GM21447 (cell line): Measurements from ENCODE around the gene RUNX3.
A peak's percentile ranks its signal among the peaks of the same experiment; 100 is the strongest.
"Not testable (repeated sequence)": the region's sequence is repeated elsewhere in the genome, so short reads cannot be mapped to it uniquely, and the experiment has no call there.

Experiments
- ATAC-seq: cut with Tn5 transposase; IDR thresholded peaks from one replicate; pipeline ENCODE4 v1.9.1; 2021; ENCODE audit not compliant: unreplicated experiment

RUNX3 gene

DNA sequence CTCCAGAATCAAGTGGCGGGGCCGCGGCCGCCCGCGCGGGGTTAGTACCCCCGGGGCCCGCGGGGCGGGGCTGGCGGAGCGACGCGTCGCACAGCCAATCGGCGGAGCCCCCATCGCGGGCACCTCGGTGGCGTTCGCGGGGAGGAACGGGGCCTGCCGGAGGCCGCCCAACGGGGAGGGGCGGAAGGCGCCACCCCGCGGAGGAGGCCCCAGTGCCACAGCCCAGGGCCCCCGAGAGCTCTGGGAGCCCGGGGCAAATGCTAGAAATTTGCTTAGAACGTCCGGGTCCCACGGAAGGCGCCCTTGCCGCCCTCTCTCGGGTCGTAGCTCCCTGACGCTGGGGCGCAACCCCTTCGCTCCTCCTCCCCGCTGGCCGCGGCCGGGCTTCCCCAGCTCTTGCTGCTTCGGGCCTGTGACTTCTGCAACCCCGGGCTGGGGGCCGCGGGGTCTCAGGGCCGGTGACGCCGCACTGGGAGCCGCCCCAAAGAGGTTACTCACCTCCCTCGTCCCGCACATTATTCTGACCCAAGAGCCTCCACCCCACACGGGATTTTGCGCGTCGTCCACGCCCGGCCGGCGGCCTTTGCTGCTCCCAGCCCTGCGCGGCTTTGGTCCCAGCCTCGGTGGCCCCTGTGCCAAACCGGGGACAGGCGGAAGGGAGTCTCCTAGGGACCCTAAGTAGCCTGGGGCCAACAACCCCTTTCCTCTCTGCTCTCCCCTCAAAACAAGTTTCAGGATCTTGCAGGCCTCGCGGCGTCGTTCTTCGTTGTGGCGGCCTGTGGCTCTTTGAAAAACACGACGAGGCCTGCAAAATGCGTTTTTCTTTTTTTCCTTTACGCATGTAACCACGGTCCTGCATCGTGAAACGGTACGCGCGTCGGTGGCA, at the start of gene RUNX3:
TSS of gene RUNX3 (minus strand) at position 17 of the 886 bp plus-strand sequence. CDS start 408 bp downstream, outside the sequence.
- ATAC-seq: peak; percentile 65

DNA sequence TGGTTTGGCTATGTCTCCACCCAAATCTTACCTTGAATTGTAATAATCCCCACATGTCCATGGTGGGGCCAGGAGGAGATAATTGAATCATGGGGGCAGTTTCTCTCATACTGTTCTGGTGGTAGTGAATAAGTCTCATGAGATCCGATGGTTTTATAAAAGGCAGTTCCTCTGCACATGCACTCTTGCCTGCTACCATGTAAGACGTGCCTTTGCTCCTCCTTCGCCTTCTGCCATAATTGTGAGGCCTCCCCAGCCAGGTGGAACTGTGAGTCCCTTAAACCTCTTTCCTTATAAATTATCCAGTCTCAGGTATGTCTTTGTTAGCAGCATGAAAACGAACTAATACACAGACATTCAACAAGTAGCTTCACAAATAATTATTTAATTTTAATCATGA, 49.2 kb upstream of the RUNX3 start:
- ATAC-seq: not testable (repeated sequence)

DNA sequence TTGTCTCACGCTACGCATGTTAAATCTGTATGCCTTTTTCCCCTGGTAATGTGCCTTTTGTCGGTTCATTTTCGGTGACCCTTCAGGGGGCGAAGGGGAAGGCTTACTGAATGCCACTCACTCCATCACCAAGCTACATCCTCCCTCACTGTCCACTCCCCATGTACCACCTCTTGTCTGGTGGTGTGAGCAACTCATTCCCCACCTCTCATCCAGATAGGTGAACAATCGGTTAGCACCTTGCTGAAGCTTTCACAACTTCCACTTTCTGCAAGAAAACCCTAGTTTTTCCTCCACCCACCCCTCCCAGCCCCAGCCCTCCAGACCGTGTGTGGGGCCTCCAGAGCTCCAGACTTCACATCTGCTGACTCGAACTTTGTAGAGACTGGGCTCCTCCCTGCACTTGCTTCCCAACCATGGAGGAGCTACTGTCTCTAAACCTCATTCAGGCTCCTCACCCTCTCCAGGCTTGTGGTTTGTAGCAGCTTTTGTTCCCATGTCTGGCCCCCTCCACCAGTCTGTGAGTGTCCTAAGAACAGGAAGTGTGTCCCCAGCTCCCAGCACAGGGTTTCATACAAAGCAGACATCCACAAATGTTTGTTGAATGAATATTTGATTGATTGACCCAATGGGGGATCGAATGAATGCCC, 48.4 kb upstream of the RUNX3 start:
- ATAC-seq: no peak

DNA sequence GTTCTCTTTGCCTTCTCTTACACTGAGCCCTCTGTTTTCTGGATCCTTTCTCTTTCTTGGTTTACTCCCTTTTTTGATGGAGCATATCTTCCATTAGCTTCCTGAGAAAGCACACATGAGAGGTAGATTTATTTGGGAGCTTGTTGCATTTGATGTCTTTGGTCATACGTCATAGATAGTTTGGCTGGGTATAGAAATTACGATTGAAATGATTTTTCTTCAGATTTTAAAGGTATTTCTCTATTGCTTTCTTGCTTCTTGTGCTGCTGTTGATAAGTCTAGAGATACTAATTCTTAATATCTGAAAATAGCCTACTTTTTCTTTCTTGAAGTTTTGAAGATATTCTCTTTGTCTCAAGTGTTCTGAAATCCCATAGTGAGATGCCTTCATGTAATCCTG, 45.3 kb upstream of the RUNX3 start:
- ATAC-seq: no peak

DNA sequence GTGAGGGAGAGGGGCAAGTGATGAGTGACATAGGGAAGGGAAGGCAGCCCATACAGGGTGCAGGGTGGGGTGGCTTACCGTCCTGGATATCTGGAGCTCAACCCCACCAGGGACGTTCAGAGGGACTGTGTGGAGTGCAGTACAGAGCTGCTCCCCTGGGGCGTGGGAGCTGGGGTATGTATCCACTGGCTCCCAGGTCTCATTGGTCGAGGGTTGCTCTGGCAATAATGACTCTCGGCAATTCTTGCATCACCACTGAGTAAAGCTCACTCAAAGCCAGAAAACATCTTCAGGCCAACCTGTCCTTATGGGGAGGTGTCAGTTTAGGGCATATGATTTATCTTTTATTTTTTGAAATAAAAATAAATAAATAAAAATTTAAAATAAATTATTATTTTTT, 43.2 kb upstream of the RUNX3 start:
- ATAC-seq: no peak

DNA sequence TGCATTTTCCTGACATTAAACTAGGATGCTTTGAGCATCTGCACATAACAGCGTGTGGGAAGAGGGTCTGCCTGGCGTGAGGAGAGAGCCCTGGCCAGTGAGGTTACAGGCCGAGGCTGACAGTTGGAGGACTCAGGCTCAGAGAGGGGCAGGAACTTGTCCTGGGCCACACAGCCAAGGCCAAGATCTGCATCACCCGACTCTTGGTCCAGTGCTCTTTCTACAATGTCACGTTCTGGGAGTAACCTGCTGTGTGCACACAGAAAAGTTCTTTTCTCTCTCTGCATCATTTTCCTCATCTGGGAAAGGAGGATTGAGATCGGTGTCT, 42.8 kb upstream of the RUNX3 start:
- no peak for ATAC-seq

DNA sequence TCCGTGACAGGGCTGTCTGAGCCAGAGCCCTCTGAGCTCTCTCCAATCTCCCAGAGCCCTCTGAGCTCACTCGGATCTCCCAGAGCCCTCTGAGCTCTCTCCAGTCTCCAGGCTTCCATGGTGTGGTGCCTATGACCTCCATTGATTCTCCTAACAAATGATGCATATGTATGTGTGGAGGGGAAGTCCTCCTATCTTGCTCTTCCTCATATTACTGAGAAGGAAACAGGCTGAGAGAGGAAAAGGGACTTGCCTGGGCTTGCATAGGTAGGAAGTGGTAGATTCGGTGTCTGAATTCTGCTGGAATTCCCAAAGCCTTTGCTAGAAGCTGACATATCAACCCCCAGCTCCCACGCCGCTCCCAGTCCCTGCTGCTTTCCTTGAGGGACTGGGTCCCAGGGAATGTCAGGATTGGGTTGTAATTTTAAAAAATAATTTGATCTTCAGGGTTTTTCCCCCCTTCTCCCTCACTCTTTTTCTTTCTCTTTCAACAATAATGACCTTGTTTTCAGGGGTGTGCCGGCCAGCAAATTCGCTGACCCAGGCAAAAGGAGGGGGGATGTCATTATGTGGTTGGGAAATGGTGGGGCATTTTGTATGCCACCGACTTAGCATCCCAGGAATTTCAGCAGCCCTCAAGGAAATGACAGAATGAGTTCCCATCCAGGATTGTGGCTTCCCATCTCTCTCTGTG, 42.3 kb upstream of the RUNX3 start:
- ATAC-seq: no peak

DNA sequence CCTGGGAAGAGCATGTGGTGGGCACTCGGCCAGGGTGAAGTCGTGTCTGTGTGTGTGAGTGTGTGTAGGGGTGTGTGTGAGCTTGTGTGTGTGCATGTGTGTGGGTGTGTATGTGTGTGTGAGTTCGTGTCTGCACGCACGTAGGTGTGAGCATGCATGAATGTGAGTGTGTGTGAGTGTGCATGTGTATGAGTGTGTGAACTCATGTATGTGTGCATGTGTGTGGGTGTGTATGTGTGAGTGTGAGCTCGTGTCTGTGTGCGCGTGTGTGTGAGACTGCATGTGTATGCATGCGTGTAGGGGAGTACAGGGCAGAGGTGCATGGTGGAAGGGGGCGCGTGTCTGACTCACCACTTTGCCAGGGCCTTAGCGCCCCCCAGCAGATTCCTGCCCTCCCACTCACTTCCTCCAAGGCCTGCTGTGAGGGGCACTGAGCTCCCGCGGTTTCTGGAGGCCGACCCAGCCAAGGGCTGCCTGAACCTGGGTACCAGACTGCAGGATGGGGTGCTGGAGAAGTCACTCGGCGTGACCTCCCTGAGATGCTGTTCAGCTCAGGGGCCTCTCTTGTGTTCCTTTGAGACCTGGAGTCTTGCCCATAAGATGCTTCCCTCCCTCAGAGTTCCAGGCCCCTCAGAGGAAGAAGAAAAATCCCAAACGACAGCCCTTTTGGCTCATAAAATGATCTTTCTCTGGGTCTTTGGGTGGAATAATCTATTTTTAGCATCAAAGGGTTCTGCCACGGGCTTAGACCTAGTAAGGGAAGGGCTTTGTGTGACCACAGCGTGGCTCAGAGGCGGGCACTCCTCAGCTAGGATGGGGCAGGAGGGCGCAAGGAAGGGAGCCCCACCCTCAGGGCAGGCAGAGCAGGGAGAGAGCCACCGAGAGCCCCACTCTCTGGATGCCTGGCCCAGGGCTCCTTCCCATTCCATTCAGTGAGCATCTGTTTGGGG, 41.1 kb upstream of the RUNX3 start:
- no peak for ATAC-seq

DNA sequence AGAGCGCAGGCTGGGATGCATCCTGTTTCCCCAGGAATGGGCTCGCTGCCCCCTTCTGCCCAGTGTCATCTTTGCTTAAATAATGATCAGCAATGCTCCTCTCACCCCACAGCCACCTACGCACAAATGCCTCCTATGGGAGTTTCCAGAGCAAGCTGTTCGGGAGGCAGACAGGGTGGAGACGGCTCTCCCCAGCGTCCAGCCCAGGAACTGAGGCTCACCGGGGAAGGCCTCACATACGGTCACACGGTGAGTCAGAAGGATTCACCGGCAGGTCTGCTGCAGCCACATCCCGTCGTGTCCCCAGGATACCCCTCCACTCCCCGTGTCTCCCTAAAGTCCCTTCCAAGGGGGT, 40.3 kb upstream of the RUNX3 start:
- ATAC-seq: no peak

DNA sequence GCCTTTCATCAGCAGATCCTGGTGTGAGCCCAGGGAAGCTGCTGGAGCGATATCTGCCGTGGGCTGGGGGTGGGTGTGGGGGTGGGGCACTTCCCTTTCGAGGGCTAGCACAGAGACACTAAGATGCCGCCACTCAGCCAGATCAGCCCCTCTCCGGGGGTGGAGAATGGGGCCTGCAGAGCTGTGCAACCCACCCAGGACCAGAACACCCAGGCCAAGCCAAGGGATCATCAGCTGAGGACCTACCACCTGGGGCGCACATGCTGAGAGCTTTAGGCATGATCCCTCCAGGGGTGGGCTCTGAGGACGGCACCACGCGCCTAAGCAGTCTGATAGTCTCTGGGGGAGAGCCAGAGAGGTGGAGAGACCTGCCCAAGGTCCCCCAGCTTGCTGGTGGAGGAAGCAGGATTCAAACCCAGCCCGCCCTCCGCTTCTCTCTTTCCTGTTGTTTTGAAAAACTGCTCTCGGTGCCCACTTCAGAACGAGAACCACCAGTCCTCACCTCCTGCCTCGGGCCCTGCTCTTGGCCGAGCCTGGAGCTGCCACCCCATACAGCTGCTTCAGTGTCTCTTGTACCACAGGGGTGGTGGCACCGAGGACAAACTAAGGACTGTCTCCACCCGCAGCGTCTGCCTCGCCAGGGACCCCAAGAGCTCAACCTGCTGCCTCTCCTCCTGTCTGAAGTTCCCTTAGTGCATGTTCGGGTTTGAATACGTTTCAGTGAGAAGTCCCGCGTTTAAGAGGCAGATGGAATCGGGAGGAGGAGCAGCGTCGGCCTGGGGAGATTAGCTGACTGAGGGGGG, 39.7 kb upstream of the RUNX3 start:
- no peak for ATAC-seq

DNA sequence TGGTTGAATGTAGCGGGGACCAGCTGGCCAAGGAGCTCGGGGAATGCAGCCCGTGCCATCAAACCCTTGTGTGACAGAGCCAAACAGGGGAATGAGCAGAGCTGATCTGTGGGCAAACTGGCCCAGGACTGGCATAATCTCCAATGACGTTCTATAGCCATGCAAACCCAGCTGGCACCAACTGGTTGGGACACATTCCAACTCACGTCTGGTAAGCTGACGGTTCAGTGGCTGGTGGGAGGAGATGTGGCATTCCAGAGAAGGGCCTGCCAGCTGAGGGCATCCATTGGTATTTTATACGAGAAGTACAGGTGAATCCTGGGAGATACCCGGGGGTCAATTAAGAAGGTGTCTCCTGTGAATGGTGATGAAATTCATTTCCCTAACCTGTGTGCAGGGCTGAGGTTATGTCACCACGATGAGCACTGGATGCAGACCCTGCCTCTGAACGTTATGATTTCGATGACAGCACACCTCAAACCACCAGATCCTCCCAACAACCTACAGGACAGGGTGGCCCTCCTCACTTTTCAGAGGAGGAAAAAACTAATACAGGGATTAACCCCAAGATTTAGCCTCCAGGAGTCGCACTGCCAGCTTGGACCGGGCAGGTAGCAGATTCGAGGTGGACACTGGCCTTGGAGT, 39.0 kb upstream of the RUNX3 start:
- no peak for ATAC-seq

DNA sequence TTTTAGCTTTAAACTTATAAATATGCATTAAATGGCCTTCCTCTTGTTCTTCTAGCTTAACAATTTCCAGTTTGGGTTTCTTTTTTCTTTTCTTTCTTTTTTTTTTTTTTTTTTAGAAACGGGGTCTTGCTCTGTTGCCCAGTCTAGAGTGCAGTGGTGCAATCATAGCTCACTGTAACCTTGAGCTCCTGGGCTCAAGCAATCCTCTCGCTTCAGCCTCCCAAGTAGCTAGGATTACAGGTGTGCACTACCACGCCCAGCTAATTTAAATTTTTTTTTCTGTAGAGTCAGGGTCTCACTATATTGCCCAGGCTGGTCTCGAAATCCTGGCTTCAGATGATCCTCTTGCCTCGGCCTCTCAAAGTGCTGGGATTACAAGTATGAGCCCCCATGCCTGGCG, 37.9 kb upstream of the RUNX3 start:
- ATAC-seq: no peak

DNA sequence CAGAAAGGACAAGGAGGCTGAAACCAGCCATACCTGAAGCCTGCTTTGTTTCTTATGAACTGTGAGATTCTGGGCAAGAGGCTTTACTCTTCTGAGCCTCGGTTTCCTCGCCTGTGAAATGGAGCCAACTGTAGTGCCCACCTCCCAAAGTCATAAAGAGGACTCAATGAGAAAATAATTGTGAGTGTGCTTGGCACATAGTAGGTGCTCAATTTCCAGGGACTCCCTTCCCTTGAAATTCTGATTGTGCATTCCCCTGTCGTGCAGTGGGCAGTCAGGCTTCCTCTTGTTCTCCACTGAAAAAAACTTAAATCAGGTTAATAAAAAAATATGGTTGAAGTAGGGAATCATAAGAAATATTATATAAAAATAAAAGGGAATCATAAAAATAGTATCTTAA, 37.5 kb upstream of the RUNX3 start:
- ATAC-seq: no peak

DNA sequence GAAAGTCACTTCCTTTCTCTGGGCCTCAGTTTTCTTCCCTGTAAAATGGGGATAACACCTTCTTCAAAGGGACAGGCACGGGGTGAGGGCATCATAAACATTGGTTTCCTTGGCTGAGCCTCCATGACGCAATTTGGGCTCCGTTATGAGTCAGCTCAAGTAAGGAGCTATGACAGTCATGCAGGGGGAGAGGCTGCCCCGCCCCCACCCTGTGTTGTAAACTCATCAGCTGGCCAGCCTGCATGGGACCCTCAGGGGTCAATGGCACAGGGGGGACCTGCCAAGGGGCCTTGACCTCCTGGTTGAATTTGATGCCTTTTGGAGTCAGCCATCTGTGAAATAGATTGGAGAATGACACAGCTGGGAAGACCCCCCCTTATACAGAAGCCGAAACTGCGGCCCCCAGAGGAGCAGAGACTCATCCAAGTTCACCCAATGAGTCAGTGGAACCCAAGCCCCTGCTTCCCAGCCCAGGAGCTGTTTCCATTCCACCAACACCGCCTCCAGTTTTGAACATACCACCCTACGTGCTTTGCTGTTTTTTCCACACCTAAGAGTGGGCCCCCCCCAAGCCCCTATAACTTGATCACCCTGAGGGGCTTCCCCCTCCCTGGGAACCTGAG, 36.8 kb upstream of the RUNX3 start:
- ATAC-seq: peak; percentile 33

DNA sequence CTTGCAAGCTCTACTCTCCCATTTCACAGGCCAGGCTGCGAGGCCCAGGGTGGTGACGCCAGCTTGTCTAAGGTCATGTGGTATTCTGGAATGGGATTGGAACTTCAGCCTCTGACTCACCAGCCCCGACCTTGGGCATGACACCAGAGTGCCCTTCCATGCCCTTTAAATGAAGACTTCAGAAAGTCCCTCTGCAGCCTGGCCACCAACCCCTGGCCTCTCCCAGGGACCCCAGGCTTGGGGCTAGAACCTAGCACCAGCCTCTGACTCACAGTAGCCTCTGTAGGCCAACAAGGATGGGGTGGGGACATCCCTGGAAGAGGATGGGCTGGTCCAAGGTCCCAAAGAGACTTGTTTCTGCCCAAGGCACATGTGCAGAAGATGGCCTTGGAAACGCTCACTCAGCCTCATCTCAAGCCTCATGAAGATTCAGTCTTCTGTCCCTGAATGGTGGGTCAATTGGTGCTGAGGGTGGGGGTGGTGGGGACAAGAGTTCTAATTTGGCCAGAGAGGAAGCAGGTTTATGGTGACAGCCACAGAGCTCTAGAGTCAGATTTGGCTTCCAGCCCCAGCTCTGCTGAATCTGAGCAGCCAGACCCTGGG, 36.1 kb upstream of the RUNX3 start:
- ATAC-seq: no peak

DNA sequence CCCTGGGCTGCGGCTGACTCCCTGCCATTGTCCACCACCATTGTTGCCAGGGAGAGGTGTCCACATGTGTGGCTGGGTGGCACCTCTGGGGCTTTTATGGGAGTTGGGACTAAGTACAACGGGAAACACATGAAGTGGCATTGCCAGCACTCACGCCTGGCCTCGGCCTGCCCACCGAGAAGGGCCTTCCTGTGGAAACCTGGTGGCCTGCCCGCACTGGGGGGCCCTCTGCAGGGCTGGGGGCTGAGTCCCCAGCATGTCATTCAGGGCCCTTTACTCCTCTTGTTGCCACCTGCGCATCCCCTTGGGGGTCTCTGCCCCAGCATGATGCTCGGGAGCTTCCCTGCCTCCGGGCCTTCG, 35.5 kb upstream of the RUNX3 start:
- ATAC-seq: no peak

DNA sequence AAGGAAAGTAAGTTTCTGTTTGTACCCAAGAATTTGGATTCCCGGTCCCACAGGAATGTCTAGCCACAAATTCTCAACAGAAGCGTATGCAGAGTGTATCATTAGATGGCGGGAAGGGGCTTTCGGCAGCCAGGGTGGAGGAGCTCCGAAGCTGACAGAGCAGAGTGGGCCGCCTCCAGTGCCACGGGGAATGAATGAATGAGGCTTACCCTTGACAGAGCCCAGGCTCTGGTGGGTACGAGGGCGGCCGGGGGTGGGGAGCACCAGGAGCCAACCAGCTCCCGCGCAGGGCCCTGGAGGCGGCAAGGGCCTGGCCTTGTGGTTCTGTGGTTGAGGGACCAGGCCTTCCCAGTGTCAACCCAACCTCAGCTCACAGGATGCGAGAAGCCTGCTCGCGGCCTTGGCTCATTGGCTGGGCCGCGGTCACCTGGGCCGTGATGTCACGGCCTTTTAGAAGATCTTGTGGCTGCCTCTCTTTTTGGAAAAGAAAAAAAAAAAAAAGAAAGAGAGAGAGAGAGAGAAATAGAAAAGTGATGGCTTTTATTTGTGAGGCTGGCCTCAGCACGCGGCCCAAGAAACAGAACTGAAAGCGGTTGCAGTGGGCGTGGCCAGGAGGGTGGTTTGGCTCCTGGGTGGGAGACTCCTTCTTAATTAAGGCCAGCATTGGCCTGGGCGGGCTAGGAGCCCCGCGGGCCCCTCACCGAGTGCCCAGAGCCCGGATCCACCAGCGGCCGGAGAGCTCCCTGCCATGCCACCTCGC, 34.9 kb upstream of the RUNX3 start:
- peak; percentile 72 for ATAC-seq
